H1 (cell line): ENCODE data around the gene SEL1L2. TPM values are rescaled to one million over a fixed set of nuclear protein-coding genes. Genes with fewer than 3 reads are reported as not detected.

Experiments
- CTCF ChIA-PET: fragments of 300-600 bp; sonication (Branson Sonifier 250); formaldehyde crosslinking; loops from one replicate; lab custom pipeline; 2021; ENCODE audit not compliant: partially characterized antibody; lab: Charles Lee
- POLR2A ChIA-PET: fragments of 300-600 bp; sonication (Branson Sonifier 250); formaldehyde crosslinking; loops from one replicate; lab custom pipeline; 2021; ENCODE audit warnings: inconsistent platforms; ENCODE audit not compliant: partially characterized antibody; lab: Charles Lee
- DNase-seq, 2 experiments: peaks; one replicate each; pipeline versions ENCODE4 v3.0.0 to v3.0.0-alpha.2; 2010 to 2022; ENCODE audit warnings: low spot score in 2 of 2, low read depth in 1 of 2, mixed read lengths in 1 of 2
- FAIRE-seq: peaks from 2 replicates; lab custom pipeline; 2011; peaks lifted over from hg19 to GRCh38; lab: Jason Lieb, UNC
- H2AFZ ChIP-seq: 2 replicates; pipeline ENCODE4 v1.8.1; 2012; ENCODE audit warnings: low read length, inconsistent platforms
- H2AK5ac ChIP-seq: 2 replicates; pipeline ENCODE4 v1.6.1; 2013; ENCODE audit warnings: low read depth, low read length
- H2BK120ac ChIP-seq: replicated peaks from 2 replicates; pipeline ENCODE3; 2013; ENCODE audit warnings: low read depth, low read length, inconsistent platforms
- H2BK12ac ChIP-seq: 2 replicates; pipeline ENCODE4 v1.6.1; 2013; ENCODE audit warnings: low read depth, low read length
- H2BK15ac ChIP-seq: 2 replicates; pipeline ENCODE4 v1.6.1; 2013; ENCODE audit warnings: low read length
- H2BK20ac ChIP-seq: 2 replicates; pipeline ENCODE4 v1.6.1; 2013; ENCODE audit warnings: low read length
- H2BK5ac ChIP-seq: 2 replicates; pipeline ENCODE4 v1.6.1; 2013; ENCODE audit warnings: low read depth, low read length
- H3K14ac ChIP-seq: 2 replicates; pipeline ENCODE4 v1.6.1; 2013; ENCODE audit warnings: inconsistent platforms; ENCODE audit not compliant: insufficient read length
- H3K18ac ChIP-seq: 2 replicates; pipeline ENCODE4 v1.6.1; 2013; ENCODE audit warnings: low read length; ENCODE audit errors: extremely low read depth
- H3K23ac ChIP-seq: 2 replicates; pipeline ENCODE4 v1.6.1; 2013; ENCODE audit warnings: inconsistent platforms; ENCODE audit not compliant: insufficient read length
- H3K23me2 ChIP-seq: 2 replicates; pipeline ENCODE4 v1.6.1; 2013; ENCODE audit warnings: low read depth, low read length
- H3K27ac ChIP-seq: 2 replicates; pipeline ENCODE4 v1.6.1; 2011; ENCODE audit warnings: low read depth, low read length, inconsistent platforms
- H3K27me3 ChIP-seq, 4 experiments: replicated peaks in 1 of 4; 1 replicate in 1 of 4; 2 replicates in 3 of 4; pipeline versions ENCODE4 v1.6.1 to v1.8.1; 2011 to 2013; ENCODE audit warnings: low read length in 3 of 4, mild to moderate bottlenecking in 3 of 4, inconsistent platforms in 2 of 4, mixed read lengths in 2 of 4, moderate library complexity in 1 of 4; ENCODE audit not compliant: control insufficient read depth in 3 of 4, insufficient read depth in 3 of 4; ENCODE audit errors: extremely low read depth in 1 of 4
- H3K36me3 ChIP-seq, 4 experiments: 2 replicates each; pipeline versions ENCODE4 v1.6.1 to v1.8.1; 2011 to 2013; ENCODE audit warnings: mild to moderate bottlenecking in 4 of 4, low read length in 3 of 4, moderate library complexity in 2 of 4, control low read depth in 1 of 4, inconsistent platforms in 1 of 4; ENCODE audit not compliant: insufficient read depth in 4 of 4, control insufficient read depth in 2 of 4
- H3K4ac ChIP-seq: replicated peaks from 2 replicates; pipeline ENCODE3; 2013; ENCODE audit warnings: low read length, low read depth, mixed read lengths, inconsistent platforms; ENCODE audit not compliant: insufficient read length
- H3K4me1 ChIP-seq, 4 experiments: replicated peaks in 1 of 4; 1 replicate in 1 of 4; 2 replicates in 3 of 4; pipeline versions ENCODE4 v1.6.1 to v1.8.1; 2011 to 2013; ENCODE audit warnings: low read length in 3 of 4, inconsistent platforms in 2 of 4, mixed read lengths in 1 of 4; ENCODE audit not compliant: insufficient read depth in 4 of 4, control insufficient read depth in 3 of 4
- H3K4me2 ChIP-seq, 2 experiments: 2 replicates each; pipeline versions ENCODE4 v1.6.1 to v1.8.1; 2011 to 2013; ENCODE audit warnings: low read depth in 2 of 2, low read length in 2 of 2, control low read depth in 1 of 2, inconsistent platforms in 1 of 2, mild to moderate bottlenecking in 1 of 2; ENCODE audit not compliant: insufficient read depth in 1 of 2
- H3K4me3 ChIP-seq, 4 experiments: fragments of 200-600, 300-600 bp in 1 of 4; sonication (generic), shearing (Covaris generic), sonication (Bioruptor Twin) in 1 of 4; 2 replicates each; pipeline versions ENCODE4 v1.5.1 to v1.8.1; 2011 to 2016; ENCODE audit warnings: low read length in 4 of 4, low read depth in 3 of 4, control low read depth in 2 of 4, inconsistent platforms in 2 of 4, mild to moderate bottlenecking in 2 of 4, mixed read lengths in 1 of 4, moderate library complexity in 1 of 4; ENCODE audit not compliant: insufficient read depth in 2 of 4; ENCODE audit errors: extremely low read depth in 1 of 4
- H3K56ac ChIP-seq: replicated peaks from 2 replicates; pipeline ENCODE3; 2013; ENCODE audit warnings: low read depth, mild to moderate bottlenecking, mixed read lengths, low read length, inconsistent platforms; ENCODE audit not compliant: insufficient read length
- H3K79me1 ChIP-seq: 2 replicates; pipeline ENCODE4 v1.6.1; 2013; ENCODE audit warnings: low read depth, low read length, control low read depth
- H3K79me2 ChIP-seq, 2 experiments: 2 replicates each; pipeline versions ENCODE4 v1.6.1 to v1.8.1; 2012 to 2013; ENCODE audit warnings: low read length in 2 of 2, mild to moderate bottlenecking in 2 of 2, inconsistent platforms in 1 of 2; ENCODE audit not compliant: insufficient read depth in 2 of 2, control insufficient read depth in 1 of 2
- H3K9ac ChIP-seq, 4 experiments: replicated peaks in 1 of 4; 1 replicate in 1 of 4; 2 replicates in 3 of 4; pipeline versions ENCODE4 v1.6.1 to v1.8.1; 2011 to 2013; ENCODE audit warnings: low read depth in 3 of 4, low read length in 3 of 4, control low read depth in 2 of 4, mild to moderate bottlenecking in 2 of 4, moderate library complexity in 2 of 4, inconsistent platforms in 1 of 4; ENCODE audit errors: extremely low read depth in 1 of 4
- H3K9me3 ChIP-seq, 2 experiments: 2 replicates each; pipeline versions ENCODE4 v1.6.1 to v1.8.1; 2012 to 2013; ENCODE audit warnings: mild to moderate bottlenecking in 2 of 2, moderate library complexity in 2 of 2, control low read depth in 1 of 2, inconsistent platforms in 1 of 2, low read depth in 1 of 2, low read length in 1 of 2, mixed read lengths in 1 of 2; ENCODE audit not compliant: insufficient read depth in 2 of 2
- H4K20me1 ChIP-seq, 2 experiments: replicated peaks in 1 of 2; 2 replicates each; pipeline versions ENCODE3 to v1.8.1; 2011 to 2013; ENCODE audit warnings: inconsistent platforms in 2 of 2, low read length in 2 of 2, mild to moderate bottlenecking in 1 of 2; ENCODE audit not compliant: insufficient read depth in 2 of 2, control insufficient read depth in 1 of 2
- H4K5ac ChIP-seq: 2 replicates; pipeline ENCODE4 v1.6.1; 2013; ENCODE audit warnings: low read length, low read depth, mixed read lengths, inconsistent platforms; ENCODE audit not compliant: insufficient read length
- H4K8ac ChIP-seq: 2 replicates; pipeline ENCODE4 v1.8.0; 2013; ENCODE audit warnings: mild to moderate bottlenecking, moderate library complexity, low read length, inconsistent platforms; ENCODE audit not compliant: insufficient read depth; ENCODE audit errors: extremely low read depth
- H4K91ac ChIP-seq: replicated peaks from 2 replicates; pipeline ENCODE3; 2013; ENCODE audit warnings: low read length, mixed read lengths, inconsistent platforms; ENCODE audit not compliant: insufficient read length
- ASH2L ChIP-seq: fragments of 200-600, 300-600 bp; sonication (generic); IDR thresholded peaks from one replicate; pipeline ENCODE4 v1.7.1; 2017; ENCODE audit warnings: low read length
- ATF2 ChIP-seq: IDR thresholded peaks from 2 replicates; pipeline ENCODE4 v1.6.1; 2012; ENCODE audit warnings: low read length, inconsistent platforms
- BACH1 ChIP-seq: IDR thresholded peaks from 2 replicates; pipeline ENCODE4 v1.6.1; 2012; ENCODE audit warnings: low read length, improper control_type of control experiment
- CBX5 ChIP-seq: fragments of 300-800, 300-1000 bp; sonication (generic); IDR thresholded peaks from 2 replicates; pipeline ENCODE4 v1.7.1; 2016; ENCODE audit warnings: antibody characterized with exemption, low read length, low read depth
- CEBPB ChIP-seq: IDR thresholded peaks from 2 replicates; pipeline ENCODE4 v1.6.1; 2012; ENCODE audit warnings: low read depth, low read length
- CTBP2 ChIP-seq: IDR thresholded peaks from 2 replicates; pipeline ENCODE4 v1.7.0; 2011; ENCODE audit warnings: borderline replicate concordance, mild to moderate bottlenecking, moderate library complexity, mixed read lengths, low read length; ENCODE audit not compliant: insufficient read depth, insufficient read length
- E2F6 ChIP-seq: IDR thresholded peaks from 2 replicates; pipeline ENCODE4 v1.6.1; 2012; ENCODE audit warnings: inconsistent platforms
- FOSL1 ChIP-seq: IDR thresholded peaks from 2 replicates; pipeline ENCODE4 v1.6.1; 2011; ENCODE audit warnings: mild to moderate bottlenecking, low read depth, low read length, moderate library complexity; ENCODE audit not compliant: insufficient read depth
- POLR2A ChIP-seq, 2 experiments: IDR thresholded peaks; 1 replicate in 1 of 2; 2 replicates in 1 of 2; pipeline ENCODE4 v1.6.1; 2011; ENCODE audit warnings: low read depth in 2 of 2, low read length in 2 of 2, mild to moderate bottlenecking in 2 of 2; ENCODE audit errors: control extremely low read depth in 1 of 2
- POU5F1 ChIP-seq: IDR thresholded peaks from 2 replicates; pipeline ENCODE4 v1.6.1; 2011; ENCODE audit warnings: low read depth, mild to moderate bottlenecking, low read length, moderate library complexity
- SIX5 ChIP-seq: IDR thresholded peaks from 2 replicates; pipeline ENCODE4 v1.6.1; 2011; ENCODE audit warnings: mild to moderate bottlenecking, low read depth, low read length
- SP1 ChIP-seq: IDR thresholded peaks from 2 replicates; pipeline ENCODE4 v1.6.1; 2011; ENCODE audit warnings: low read depth, low read length
- SP2 ChIP-seq: IDR thresholded peaks from 2 replicates; pipeline ENCODE4 v1.6.1; 2012; ENCODE audit warnings: mild to moderate bottlenecking, low read length, inconsistent platforms
- TBP ChIP-seq: IDR thresholded peaks from 2 replicates; pipeline ENCODE4 v1.6.1; 2011; ENCODE audit warnings: low read depth, low read length, improper control_type of control experiment
- WGBS, 2 experiments: shearing (Covaris generic) in 1 of 2; methylation state at CpG; one replicate each; pipeline versions ENCODE4 v1.1.6 to v1.1.7; 2013 to 2015; ENCODE audit warnings: low lambda C conversion rate in 2 of 2, mixed read lengths in 2 of 2, inconsistent platforms in 1 of 2, low coverage in 1 of 2, missing lambda C conversion rate in 1 of 2; ENCODE audit not compliant: insufficient replicate concordance in 2 of 2, insufficient coverage in 1 of 2, insufficient read length in 1 of 2; ENCODE audit errors: extremely low coverage in 1 of 2, missing lambda C conversion rate in 1 of 2; 5-methylcytosine and 5-hydroxymethylcytosine counted together
- polyA plus RNA-seq, 7 experiments: library from polyadenylated mRNA; depleted of rRNA in 3 of 7; stranded (reverse) in 5 of 7; unstranded in 2 of 7; fragments of >200 nt in 5 of 7; fragments of 200-250 nt in 2 of 7; gene quantifications; 1 replicate in 5 of 7; 2 replicates in 1 of 7; 4 replicates in 1 of 7; pipeline versions ENCODE4 v1.2.1 to v1.2.3, GENCODE V29; 2011 to 2013; ENCODE audit warnings: missing spikeins in 2 of 7, mixed read lengths in 2 of 7
- total RNA-seq: library from RNA; stranded (reverse); fragmentation: NEBNext Ultra II Directional; extraction: Animal tissue kit (Norgen Biotek cat#: 25700); gene quantifications from 2 replicates; pipeline ENCODE4 v1.2.1, GENCODE V29; 2021

SEL1L2 gene
- total and polyA plus RNA-seq, 2 of the 8 experiments (the other 6 are each of a cell fraction or from before 2014, with no cell fraction given) = not detected

- Histone ChIP-seq H3K4ac (no peak overlapping the region), H2AFZ (no peak overlapping the region), H2AK5ac (no peak overlapping the region), H3K23ac (peak overlapping the region; percentile 33), H3K36me3 (no peaks in the 10 kb centered on the region), H2BK12ac (no peak overlapping the region), H3K27ac (no peak overlapping the region), H3K4me2 (no peak overlapping the region), H3K56ac (no peak overlapping the region), H3K4me1 (no peaks in the 10 kb centered on the region), H4K8ac (no peak overlapping the region), H2BK20ac (no peak overlapping the region), H4K20me1 (no peaks in the 10 kb centered on the region), H4K5ac (no peak overlapping the region), H3K79me1 (no peaks in the 10 kb centered on the region), H2BK120ac (no peak overlapping the region), H3K18ac (no peak overlapping the region), H3K4me3 (no peak overlapping the region), H3K9ac (no peak overlapping the region), H3K79me2 (no peaks in the 10 kb centered on the region), H3K14ac (no peak overlapping the region), H2BK15ac (no peak overlapping the region), H2BK5ac (no peak overlapping the region), H3K23me2 (no peaks in the 10 kb centered on the region), H3K27me3 (no peaks in the 10 kb centered on the region), H3K9me3 (no peaks in the 10 kb centered on the region), H4K91ac (no peak overlapping the region)
- WGBS, 2 experiments = 93% methylated on average over 4 of the region's 4 CpGs; no CpG with 5 or more reads in 1 of the 2 experiments
- ChIA-PET POLR2A (no interaction called here), CTCF (no interaction called here)
- FAIRE-seq (no peak), DNase-seq (no peak)
- TF ChIP-seq ASH2L (no peak), POLR2A (IDR thresholded peaks at IDR 0.05; ENCODE audit: control extremely low read depth in 1 of 2, low read depth in 2 of 2, low read length in 2 of 2) (no peak), FOSL1 (no peak), BACH1 (no peak), E2F6 (no peak), CEBPB (no peak), SIX5 (no peak), SP2 (no peak), POU5F1 (no peak), TBP (no peak), ATF2 (no peak), CTBP2 (no peak), CBX5 (no peak), SP1 (no peak)
Observed at GRCh38 chr20:13909067-13909466, 81.3 kb downstream of the SEL1L2 start.
